HG02763 (cell line): ENCODE results near the gene MIPOL1.
"Not testable (repeated sequence)": the region's sequence is repeated elsewhere in the genome, so short reads cannot be mapped to it uniquely, and the experiment has no call there.

Source experiments
- ATAC-seq: cut with Tn5 transposase; IDR thresholded peaks from one replicate; pipeline ENCODE4 v1.9.1; 2021; ENCODE audit warnings: mild to moderate bottlenecking, moderate library complexity; ENCODE audit not compliant: unreplicated experiment

Gene MIPOL1, protein sequence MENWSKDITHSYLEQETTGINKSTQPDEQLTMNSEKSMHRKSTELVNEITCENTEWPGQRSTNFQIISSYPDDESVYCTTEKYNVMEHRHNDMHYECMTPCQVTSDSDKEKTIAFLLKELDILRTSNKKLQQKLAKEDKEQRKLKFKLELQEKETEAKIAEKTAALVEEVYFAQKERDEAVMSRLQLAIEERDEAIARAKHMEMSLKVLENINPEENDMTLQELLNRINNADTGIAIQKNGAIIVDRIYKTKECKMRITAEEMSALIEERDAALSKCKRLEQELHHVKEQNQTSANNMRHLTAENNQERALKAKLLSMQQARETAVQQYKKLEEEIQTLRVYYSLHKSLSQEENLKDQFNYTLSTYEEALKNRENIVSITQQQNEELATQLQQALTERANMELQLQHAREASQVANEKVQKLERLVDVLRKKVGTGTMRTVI

DNA sequence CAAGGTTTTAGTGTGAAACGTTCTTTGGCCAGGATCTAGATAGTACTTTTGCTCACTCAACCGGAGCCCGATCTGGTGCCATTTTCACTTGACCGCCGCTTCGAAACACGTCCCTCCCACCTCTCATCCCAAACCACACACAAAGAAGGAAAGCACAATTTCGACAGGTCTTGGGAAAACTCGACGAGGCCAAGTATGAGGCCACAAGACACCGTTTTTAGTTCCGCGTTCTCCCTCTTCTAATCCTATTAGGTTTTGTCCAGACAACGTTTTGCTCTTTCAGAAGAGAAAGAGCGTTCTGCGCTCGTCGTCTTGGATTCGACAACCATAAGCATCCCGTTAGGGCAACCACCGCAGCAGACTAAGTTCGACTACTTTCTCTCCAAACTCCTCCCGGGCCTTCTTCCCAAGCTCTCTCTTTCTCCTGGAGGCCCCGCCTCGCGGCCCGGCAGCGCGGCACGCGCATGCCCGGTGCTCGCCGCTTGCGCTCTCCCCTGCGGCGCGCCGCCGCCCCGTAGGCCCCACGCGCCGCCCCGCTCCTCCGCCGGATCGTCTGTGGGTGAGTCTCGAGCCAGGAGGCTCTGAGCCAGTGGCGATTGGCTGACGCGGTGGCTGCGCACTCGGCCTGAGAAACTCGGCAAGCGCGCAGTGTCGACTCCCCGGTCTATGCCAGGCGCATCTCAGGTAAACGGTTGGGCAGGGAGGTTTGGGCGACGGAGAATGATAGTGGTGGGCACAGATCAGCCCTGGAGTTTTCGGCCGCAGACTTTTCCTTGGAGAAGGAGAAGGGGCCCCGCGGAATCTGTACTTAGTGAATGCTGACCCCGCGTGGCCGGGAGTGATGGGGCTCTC, at the start of gene MIPOL1:
Gene MIPOL1, plus strand, starts transcription at position 517 of the 852 bp plus-strand sequence. CDS start 49,952 bp downstream, outside the sequence.
- no peak for ATAC-seq

DNA sequence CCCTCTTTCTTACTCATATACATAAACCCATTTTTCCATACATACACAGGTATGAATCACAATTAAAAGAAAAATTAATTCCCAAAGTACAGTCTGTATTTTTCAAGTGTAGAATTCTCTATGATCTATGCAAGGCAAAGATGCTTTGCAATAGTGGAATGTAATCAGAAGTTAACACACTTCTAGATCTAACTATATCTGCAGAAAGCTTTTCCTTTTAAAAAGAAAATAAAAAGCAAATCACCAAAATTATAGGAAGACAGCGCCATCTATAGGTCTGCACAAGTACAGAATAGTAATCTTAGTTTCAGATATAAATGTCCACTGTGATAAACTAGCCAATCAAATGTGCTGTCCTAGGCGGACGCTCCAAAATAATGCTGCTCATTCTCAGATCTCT, 47.3 kb upstream of the MIPOL1 start:
- no peak for ATAC-seq

DNA sequence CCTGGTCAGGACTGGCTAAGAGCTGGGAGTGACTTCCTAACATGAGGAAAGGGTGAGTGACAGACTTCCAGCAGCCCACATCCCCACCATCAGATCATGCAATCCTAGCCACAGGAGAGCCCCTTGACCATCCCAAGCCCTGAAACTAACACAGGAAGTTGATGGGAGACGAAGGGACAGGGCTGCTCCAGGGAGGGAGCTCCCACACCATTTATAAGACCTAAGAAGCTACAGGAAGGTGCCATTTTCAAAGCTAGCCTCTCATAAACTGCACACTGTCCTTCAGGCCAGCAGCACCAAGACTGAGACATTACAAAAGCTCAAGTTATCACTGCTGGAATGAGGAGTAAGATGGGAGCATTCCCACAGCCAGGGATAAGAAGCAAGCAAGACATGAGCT, 44.7 kb upstream of the MIPOL1 start:
- ATAC-seq = no peak

DNA sequence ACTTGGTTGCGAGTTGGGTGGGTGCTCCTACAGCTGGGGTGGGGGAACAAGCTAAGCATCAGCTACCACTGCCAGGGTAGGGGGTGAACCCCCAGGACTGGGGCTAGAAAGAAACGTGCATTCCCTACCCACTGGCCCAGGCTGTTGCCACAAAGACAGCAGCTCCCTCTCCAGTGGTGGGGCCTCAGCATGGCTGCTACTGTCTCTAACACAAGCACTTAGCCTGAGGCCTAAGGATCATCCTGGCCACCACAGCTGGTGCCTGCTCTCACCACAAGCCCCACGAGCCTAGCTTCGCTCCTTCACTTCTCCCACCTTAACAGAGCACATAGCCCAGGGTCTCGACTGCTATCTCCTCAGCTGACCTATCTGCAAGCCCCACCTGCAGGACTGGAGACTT, 44.3 kb upstream of the MIPOL1 start:
- ATAC-seq = no peak

DNA sequence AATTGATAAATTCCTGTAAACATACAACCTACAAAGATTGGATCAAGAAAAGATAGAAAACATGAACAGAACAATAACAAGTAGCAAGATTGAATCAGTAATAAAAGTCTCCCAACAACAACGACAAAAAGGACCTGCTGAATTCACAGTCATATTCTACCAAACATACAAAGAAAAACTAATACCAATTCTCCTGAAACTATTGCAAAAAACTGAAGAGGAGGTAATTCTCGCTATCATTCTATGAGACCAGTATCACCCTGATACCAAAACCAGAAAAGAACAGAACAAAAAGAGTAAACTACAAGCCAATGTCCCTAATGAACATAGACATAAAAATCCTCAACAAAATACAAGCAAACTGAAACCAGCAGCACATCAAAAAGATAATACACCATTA, 39.8 kb upstream of the MIPOL1 start:
- ATAC-seq = no peak

DNA sequence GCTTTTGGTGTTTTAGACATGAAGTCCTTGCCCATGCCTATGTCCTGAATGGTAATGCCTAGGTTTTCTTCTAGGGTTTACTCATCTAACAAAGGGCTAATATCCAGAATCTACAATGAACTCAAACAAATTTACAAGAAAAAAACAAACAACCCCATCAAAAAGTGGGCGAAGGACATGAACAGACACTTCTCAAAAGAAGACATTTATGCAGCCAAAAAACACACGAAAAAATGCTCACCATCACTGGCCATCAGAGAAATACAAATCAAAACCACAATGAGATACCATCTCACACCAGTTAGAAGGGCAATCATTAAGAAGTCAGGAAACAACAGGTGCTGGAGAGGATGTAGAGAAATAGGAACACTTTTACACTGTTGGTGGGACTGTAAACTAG, 35.4 kb upstream of the MIPOL1 start:
- not testable (repeated sequence) for ATAC-seq

DNA sequence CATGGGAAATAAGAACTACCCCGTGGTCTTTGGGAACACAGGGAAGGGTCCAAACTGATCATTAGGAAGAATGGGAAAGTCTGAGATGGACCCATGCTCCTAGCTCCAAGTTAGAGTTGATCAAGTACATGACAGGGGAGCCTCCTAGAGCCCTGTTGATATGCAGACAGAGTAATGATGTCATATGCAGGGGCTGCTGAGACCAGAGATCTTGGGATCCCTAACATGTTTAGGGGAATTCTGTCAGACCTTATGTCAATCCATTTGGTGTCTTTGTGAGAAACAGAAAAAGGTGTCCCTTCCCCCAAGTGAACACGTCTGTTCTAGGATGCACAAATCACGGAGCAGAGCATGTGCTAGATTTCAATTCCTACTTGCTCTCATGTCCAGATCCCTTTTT, 31.9 kb upstream of the MIPOL1 start:
- no peak for ATAC-seq

DNA sequence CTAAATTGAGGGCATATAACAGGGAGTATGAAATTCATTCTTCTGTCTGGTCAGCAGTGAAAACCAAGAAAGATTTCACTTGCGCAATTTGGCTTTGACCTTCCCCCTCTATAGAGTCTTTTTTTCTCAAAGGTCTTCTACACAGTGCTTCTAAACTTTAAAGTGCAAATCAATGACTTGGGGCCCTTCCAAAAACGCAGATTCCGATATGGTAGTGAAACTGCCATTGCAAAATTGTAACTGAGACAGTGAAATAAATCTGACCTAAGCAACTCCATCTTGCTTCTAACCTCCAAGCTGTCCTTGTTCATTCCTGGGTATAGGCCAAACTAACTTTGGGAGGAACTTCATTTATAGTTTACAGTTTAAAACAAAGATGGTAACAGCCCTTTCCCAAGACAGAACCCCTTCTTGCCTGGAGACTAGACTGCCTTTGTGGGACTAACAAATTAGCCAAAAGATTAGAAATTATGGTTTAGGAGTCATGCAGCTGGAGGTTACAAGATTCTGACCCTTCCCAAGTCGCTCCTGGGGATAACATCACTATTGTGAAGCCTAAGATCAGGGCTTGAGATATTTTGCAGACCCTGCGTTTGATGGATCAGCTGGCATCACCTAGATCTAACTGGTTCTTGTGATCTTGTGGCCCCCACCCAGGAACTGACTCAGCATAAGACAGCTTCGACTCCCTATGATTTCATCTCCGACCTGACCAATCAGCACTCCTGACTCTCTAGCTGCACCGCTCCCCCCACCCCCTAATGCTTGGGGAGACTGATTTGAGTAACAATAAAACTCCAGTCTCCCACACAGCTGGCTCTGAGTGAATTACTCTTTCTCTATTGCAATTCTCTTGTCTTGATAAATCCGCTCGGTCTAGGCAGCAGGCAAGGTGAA, 30.3 kb upstream of the MIPOL1 start:
- no peak for ATAC-seq

DNA sequence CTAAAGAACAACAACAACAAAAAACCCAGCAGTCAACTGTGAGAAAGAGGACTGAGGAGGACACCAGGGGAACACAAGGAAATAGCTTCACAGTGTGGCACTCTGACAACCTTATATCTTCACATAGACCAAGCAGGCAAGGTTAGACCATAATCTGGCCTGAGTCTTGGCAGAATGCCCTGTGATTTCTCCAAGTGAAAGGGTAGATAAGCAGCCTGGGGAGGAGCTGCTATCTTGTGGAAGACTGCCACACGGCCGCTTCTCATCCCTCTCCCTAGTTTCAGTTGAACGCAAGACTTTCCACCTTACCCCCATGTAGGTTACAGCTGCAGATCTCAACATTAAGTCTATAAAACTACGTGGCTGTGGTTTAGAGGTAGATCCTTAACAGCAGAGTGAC, 29.0 kb upstream of the MIPOL1 start:
- ATAC-seq = no peak

DNA sequence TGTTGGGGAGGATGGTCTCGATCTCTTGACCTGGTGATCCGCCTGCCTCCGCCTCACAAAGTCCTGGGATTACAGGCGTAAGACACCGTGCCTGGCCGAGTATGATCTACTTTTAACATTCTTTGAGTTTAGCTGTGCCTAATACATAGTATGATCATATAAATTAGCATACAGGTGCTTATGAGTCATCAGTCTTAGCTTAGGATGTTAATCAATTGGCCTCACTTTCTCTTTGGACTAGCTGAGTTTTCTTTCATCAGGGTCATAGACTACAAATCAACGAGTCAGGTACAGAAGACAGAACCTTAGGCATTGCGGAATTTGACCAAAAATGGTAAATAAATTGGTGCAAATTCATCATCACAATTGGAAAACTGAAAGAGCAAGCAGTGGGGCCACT, 27.5 kb upstream of the MIPOL1 start:
- no peak for ATAC-seq

DNA sequence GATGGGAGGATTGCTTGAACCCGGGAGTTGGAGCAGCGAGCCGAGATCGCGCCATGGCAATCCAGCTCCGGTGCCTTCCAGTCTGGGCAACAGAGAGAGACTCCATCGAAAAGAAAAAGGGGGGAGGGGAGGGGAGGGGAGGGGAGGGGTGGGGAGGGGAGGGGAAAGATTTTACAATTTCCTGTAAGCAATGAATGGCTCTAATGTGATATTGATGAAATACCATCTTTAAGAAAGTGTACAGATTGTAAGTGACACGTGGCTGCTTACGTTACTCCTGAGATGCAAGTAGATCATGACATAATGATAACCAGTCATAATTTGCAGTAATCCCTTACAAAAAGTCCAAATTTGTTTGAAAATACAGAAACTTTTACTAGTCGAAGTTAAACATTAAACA, 26.7 kb upstream of the MIPOL1 start:
- no peak for ATAC-seq

DNA sequence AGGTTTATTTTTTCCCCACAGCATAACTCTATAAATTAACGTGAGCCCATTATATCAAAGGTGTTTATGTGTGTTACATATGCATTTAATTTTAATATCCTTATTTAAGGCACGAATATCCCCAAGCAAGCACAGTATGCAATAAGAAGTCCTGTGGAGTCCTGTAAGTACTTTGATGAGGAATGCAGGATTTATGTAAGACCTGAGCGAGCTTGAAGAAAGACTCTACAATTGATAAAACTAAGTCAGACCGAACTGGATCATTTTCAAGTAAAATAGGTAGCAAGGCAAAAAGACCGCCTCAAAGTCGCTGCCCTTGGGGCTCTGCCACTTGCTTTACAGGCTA, 26.1 kb upstream of the MIPOL1 start:
- no peak for ATAC-seq

DNA sequence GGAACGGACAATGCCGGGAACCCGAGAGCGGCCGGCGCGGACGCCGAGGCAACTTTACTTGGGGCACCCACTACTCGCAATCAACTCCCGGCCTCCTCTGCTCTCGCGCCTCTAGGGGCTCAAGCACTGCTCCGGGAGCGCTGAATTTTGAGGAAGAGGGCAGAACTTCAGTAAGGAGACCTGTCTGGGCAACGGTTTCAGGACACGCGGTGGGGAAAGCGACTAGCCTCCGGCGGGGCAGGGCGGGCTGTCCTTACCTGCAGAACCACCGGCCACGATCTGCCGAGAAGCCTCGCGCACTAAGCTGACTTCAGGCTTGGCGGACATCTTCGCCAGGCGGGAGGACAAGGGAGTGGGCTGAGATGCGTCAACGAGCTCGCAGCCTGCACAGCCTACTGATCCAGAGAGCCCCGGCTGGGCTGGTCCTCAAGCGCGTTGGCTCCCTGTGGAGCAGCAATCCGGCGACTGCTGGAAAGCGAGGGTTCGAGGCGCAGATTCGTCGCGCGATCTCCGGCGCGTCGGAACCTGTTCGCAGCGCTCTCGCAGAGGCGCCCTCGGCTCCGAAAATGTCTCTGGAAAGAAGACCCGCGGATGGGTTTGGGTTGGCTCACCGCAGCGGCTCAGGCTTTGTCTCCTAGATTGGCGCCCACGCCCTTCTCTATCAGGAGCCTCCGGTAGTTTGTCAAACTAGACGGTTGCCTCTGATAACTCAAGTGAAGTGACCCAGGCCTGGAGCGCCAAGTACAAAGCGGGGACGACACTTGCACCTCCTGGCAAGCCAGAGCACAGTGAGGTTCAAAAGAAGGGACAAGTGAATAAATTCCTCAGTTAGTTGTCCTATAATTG, 25.5 kb upstream of the MIPOL1 start, which contains the start of gene SLC25A21:
Gene SLC25A21, minus strand, starts transcription at position 583 of the 846 bp plus-strand sequence.
- ATAC-seq = no peak

DNA sequence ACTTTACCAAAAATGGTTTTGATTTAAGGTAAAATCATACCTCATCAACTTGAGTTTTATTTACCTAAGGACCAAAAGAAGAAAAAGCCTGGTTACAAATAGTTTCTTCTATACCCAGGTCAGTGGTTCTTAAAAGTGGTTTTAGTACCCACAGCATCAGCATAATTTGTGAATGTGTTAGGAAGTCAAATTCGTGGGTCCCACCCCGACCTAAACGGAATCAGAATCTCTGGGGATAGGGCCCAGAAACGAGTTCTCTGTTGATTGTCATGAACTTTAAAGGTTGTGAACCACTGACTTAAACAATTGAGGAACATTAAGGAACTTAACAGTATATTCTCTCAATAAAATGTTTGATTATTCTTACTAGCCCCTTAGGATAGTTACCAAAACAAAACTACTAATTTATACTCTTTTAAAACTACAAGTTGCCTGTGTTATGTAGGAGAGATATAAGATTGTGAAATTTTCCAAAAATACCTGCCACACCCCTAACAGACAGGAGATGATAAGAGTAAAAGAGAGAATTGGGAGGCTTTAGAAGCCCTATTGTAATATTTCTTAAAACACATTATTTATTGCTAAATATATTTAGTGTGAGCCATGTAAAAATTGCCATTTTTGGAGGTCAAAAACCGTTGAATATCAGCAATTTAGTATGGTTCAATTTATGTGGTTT, 24.7 kb upstream of the MIPOL1 start:
- ATAC-seq = no peak

DNA sequence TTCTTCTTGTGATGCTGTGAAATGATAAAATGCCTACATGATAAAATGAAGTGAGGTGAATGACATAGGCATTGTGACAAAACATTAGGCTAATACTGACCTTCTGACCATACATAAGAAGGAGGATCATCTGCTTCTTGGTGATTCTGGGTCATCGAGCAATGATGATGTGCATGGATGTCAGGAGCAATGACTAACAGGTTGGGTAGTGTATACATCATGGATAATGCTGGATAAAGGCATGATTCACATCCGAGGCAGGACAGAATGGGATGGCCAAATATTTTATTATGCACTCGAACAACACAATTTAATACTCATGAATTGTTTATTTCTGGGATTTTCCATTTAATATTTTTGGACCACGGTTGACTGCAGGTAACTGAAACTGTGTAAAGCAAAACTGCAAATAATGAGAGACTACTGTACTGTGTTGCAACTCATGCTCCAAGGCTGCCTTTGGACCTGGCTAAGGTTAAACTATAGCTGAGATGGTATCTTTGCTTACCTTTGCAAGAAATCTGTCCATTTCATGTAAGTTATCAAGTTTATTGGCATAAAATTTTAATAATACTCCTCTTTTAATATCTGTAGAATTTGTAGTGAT, 17.7 kb upstream of the MIPOL1 start:
- no peak for ATAC-seq

DNA sequence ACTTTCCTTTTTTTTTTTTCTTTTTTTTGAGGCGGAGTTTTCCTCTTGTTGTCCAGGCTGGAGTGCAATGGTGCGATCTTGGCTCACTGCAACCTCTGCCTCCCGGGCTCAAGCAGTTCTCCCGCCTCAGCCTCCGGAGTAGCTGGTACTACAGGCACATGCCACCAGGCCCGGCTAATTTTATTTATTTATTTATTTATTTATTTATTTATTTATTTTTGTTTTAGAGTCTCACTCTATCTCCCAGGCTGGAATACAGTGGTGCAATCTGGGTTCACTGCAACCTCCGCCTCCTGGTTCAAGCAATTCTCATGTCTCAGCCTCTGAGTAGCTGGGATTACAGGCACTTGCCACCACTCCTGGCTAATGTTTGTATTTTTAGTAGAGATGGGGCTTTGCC, 16.9 kb upstream of the MIPOL1 start:
- not testable (repeated sequence) for ATAC-seq

DNA sequence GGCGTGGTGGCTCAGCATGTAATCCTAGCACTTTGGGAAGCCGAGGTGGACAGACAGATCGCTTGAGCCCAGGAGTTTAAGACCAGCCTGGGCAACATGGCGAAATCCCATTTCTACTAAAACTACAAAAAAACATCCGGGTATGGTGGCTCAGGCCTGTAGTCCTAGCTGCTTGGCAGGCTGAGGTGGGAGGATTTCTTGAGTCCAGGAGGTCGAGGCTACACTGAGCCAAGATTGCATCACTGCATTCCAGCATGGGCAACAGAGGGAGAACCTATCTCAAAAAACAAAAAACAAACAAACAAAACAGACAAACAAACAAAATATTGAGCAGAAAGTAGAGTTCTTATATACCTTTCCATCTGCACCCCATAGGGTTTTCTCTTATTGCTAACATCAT, 16.3 kb upstream of the MIPOL1 start:
- ATAC-seq = no peak

DNA sequence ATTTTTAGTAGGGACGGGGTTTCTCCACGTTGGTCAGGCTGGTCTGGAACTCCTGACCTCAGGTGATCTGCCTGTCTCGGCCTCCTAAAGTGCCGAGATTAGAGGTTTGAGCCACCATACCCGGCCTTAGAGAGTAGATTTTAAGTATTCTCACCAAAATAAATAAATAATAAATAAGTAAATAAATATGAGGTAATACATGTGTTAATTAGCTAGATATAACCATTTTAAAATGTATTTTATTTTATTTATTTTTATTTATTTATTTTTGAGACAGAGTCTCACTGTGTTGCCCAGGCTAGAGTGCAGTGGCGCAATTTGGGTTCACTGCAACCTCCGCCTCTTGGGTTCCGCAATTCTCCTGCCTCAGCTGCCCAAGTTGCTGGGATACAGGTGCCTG, 13.2 kb upstream of the MIPOL1 start:
- ATAC-seq = not testable (repeated sequence)

DNA sequence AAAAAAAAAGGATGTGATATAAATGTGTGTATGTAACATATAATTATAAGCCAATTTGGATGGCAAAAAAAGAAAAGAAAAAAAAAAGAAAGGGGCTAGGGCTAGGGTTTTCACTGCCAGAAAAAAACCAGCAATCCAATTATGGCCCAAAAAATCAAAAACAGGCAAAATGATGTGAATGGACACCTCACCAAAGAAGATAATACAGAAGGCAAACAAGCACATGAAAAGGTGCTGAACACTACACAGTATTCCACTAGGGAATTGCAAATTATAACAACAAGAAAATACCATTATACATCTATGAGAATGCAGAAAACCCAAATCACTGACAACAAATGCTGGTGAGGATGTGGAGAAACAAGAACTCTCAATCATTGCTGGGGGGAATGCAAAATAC, 12.1 kb upstream of the MIPOL1 start:
- no peak for ATAC-seq
